ENCODE measurements around the gene ZNF264. TPM values are rescaled to one million over a fixed set of nuclear protein-coding genes. Genes with fewer than 3 reads are reported as not detected.

The ZNF264 gene
- total and polyA plus RNA-seq, 2 donors (not counting 1 experiment from before 2014, with no cell fraction given): 12.1 to 72.4 TPM

DNA sequence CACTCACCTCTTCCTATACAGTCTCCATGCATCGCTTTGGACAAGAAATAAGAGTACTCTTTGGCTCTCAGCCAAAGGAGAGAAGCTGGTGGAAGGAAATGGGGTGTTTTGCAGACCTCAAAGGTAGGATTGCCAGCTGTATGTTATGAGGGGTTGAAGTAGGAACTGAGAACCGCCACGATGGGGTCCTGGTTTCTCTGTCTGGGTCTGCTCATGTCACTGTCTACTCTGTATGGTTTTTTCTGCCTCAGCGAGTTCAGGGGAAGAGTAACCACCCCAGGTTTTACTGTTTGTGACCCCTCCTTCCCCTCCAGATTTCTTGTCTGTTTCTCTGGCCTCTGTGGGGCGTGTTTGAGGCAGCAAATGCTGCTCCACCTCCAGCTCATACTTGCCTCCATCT is 53.2 kb downstream of the ZNF264 start:
- peaks cover 19 to 20% of the 10 kb centered on the region in 2 donors for H3K4me1 ChIP-seq (ENCODE audit: control insufficient read depth in 2 of 2, insufficient read depth in 2 of 2, low read length in 2 of 2)
- intact Hi-C loops (cut with micrococcal nuclease): loop anchor here (5.0 kb wide), 1 partner anchor 438 kb away; the partner anchor contains the start of gene ZNF551
- H3K4me2 ChIP-seq (replicated peaks; ENCODE audit: low read depth, low read length, poor library complexity, severe bottlenecking): no peak overlapping the region
- H3K36me3 ChIP-seq (replicated peaks in 1 of 2; ENCODE audit: control extremely low read depth in 1 of 2, control insufficient read depth in 1 of 2, extremely low read depth in 1 of 2, insufficient read depth in 2 of 2, low read length in 1 of 2): peaks cover 12 to 36% of the 10 kb centered on the region in 2 experiments
- H3K9me3 ChIP-seq (ENCODE audit: control extremely low read depth in 1 of 3, control insufficient read depth in 2 of 3, insufficient read depth in 1 of 3, low read length in 2 of 3): no peaks in the 10 kb centered on the region
- CTCF ChIA-PET: no interaction called here
- peaks cover 35% of the 10 kb centered on the region for H3K4me1 Mint-ChIP-seq
- no peak for TF ChIP-seq EZH2 (IDR thresholded peaks at IDR 0.05; ENCODE audit: borderline replicate concordance, insufficient read depth, low read depth, low read length, poor library complexity, severe bottlenecking)
- TF ChIP-seq, protein P1, sequence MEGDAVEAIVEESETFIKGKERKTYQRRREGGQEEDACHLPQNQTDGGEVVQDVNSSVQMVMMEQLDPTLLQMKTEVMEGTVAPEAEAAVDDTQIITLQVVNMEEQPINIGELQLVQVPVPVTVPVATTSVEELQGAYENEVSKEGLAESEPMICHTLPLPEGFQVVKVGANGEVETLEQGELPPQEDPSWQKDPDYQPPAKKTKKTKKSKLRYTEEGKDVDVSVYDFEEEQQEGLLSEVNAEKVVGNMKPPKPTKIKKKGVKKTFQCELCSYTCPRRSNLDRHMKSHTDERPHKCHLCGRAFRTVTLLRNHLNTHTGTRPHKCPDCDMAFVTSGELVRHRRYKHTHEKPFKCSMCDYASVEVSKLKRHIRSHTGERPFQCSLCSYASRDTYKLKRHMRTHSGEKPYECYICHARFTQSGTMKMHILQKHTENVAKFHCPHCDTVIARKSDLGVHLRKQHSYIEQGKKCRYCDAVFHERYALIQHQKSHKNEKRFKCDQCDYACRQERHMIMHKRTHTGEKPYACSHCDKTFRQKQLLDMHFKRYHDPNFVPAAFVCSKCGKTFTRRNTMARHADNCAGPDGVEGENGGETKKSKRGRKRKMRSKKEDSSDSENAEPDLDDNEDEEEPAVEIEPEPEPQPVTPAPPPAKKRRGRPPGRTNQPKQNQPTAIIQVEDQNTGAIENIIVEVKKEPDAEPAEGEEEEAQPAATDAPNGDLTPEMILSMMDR (IDR thresholded peaks at IDR 0.05): no peak
- H3K9ac ChIP-seq (ENCODE audit: low read length): no peak overlapping the region
- H2AFZ ChIP-seq (ENCODE audit: insufficient read depth, low read depth, low read length, poor library complexity, severe bottlenecking): no peak overlapping the region
- no peak overlapping the region for H3K27ac ChIP-seq (ENCODE audit: low read length in 2 of 2)
- ATAC-seq (ENCODE audit: low read depth): no peak
- no peak overlapping the region for H3K4me3 ChIP-seq (ENCODE audit: control extremely low read depth in 1 of 5, extremely low read depth in 1 of 5, insufficient read depth in 1 of 5, low read depth in 2 of 5, low read length in 4 of 5)
- WGBS (ENCODE audit: insufficient coverage): 71% methylated on average over 4 of the region's 5 CpGs
- POLR2A ChIA-PET: no interaction called here
- DNase-seq: no peak
- no peak overlapping the region for H3K4me3 Mint-ChIP-seq
- H3K27me3 ChIP-seq (replicated peaks in 1 of 4; ENCODE audit: control extremely low read depth in 1 of 4, control insufficient read depth in 3 of 4, insufficient read depth in 4 of 4, low read length in 3 of 4): no peaks in the 10 kb centered on the region
- no peaks in the 10 kb centered on the region for H3K9me3 Mint-ChIP-seq (ENCODE audit: insufficient read depth)
- peaks cover 5% of the 10 kb centered on the region for H4K20me1 ChIP-seq (ENCODE audit: control insufficient read depth, insufficient read depth, low read length, poor library complexity, severe bottlenecking)
- H3K27ac Mint-ChIP-seq: peak overlapping the region; percentile 37
- no peaks in the 10 kb centered on the region for H3K27me3 Mint-ChIP-seq
- peaks cover 48% of the 10 kb centered on the region for H3K79me2 ChIP-seq (ENCODE audit: control insufficient read depth, insufficient read depth, low read length)

DNA sequence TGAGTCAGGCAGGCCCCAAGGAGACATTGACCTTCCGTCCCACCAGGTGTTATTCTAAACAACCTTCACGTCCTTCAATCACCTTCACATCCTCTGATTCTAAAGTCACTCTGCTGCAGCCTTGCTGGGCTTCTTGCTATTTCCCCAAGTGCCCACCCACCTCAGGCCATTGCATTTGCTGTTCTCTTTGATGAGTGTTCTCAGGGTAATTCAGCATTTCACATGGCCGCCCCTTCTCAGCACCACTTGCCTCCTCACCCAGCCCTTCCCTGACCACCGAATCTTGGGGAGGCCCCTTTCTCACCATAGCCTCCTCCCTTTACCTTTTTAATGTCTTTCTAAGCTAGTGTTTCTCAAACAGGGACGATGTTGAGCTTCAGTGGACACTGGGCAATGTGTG is 53.8 kb downstream of the ZNF264 start:
- Mint-ChIP-seq H3K4me3 (no peak overlapping the region), H3K27me3 (no peaks in the 10 kb centered on the region), H3K4me1 (peaks cover 33% of the 10 kb centered on the region), H3K27ac (no peak overlapping the region), H3K9me3 (ENCODE audit: insufficient read depth) (no peaks in the 10 kb centered on the region)
- TF ChIP-seq, protein P1 (IDR thresholded peaks at IDR 0.05): no peak
- no peak for TF ChIP-seq EZH2 (IDR thresholded peaks at IDR 0.05; ENCODE audit: borderline replicate concordance, insufficient read depth, low read depth, low read length, poor library complexity, severe bottlenecking)
- no peak overlapping the region for H2AFZ ChIP-seq (ENCODE audit: insufficient read depth, low read depth, low read length, poor library complexity, severe bottlenecking)
- peaks cover 16 to 17% of the 10 kb centered on the region in 2 donors for H3K4me1 ChIP-seq (ENCODE audit: control insufficient read depth in 2 of 2, insufficient read depth in 2 of 2, low read length in 2 of 2)
- H3K79me2 ChIP-seq (ENCODE audit: control insufficient read depth, insufficient read depth, low read length): peaks cover 48% of the 10 kb centered on the region
- peaks cover 5% of the 10 kb centered on the region for H4K20me1 ChIP-seq (ENCODE audit: control insufficient read depth, insufficient read depth, low read length, poor library complexity, severe bottlenecking)
- H3K4me2 ChIP-seq (replicated peaks; ENCODE audit: low read depth, low read length, poor library complexity, severe bottlenecking): no peak overlapping the region
- H3K9me3 ChIP-seq (ENCODE audit: control extremely low read depth in 1 of 3, control insufficient read depth in 2 of 3, insufficient read depth in 1 of 3, low read length in 2 of 3): no peaks in the 10 kb centered on the region
- 100% methylated on average over 1 of the region's 5 CpGs for whole genome bisulfite sequencing (ENCODE audit: insufficient coverage)
- peaks cover 12 to 37% of the 10 kb centered on the region in 2 experiments for H3K36me3 ChIP-seq (replicated peaks in 1 of 2; ENCODE audit: control extremely low read depth in 1 of 2, control insufficient read depth in 1 of 2, extremely low read depth in 1 of 2, insufficient read depth in 2 of 2, low read length in 1 of 2)
- no peaks in the 10 kb centered on the region for H3K27me3 ChIP-seq (replicated peaks in 1 of 4; ENCODE audit: control extremely low read depth in 1 of 4, control insufficient read depth in 3 of 4, insufficient read depth in 4 of 4, low read length in 3 of 4)
- intact Hi-C loops (cut with micrococcal nuclease): no loop called here
- CTCF ChIA-PET: no interaction called here
- ATAC-seq (ENCODE audit: low read depth) (no peak), DNase-seq (no peak)
- no peak overlapping the region for H3K4me3 ChIP-seq (ENCODE audit: control extremely low read depth in 1 of 5, extremely low read depth in 1 of 5, insufficient read depth in 1 of 5, low read depth in 2 of 5, low read length in 4 of 5)
- POLR2A ChIA-PET: no interaction called here
- H3K27ac ChIP-seq (ENCODE audit: low read length in 2 of 2): no peak overlapping the region
- H3K9ac ChIP-seq (ENCODE audit: low read length): no peak overlapping the region

Data from B cell (primary cell).